IMR-90 (cell line): ENCODE measurements around the gene CMTM1. TPM values are rescaled to one million over a fixed set of nuclear protein-coding genes. Genes with fewer than 3 reads are reported as not detected.
A peak's percentile ranks its signal among the peaks of the same experiment; 100 is the strongest.

ENCODE experiments used
- ATAC-seq: fragments of 200-7000 bp; cut with Tn5 transposase; 2 replicates; pipeline ENCODE4 v1.9.1; 2020; ENCODE audit warnings: low read depth, mild to moderate bottlenecking, moderate library complexity
- BruUV-seq: library from RNA; stranded (reverse); fragments of 400-500 nt; replicated peaks from 2 replicates; lab custom pipeline; 2021; lab: Mats Ljungman, UMichigan
- CTCF ChIA-PET: fragments of 300-600 bp; formaldehyde crosslinking; extraction: SDS; loops from one replicate; lab custom pipeline; 2021; ENCODE audit warnings: antibody characterized with exemption; lab: Yijun Ruan, JAX
- POLR2A ChIA-PET: fragments of 300-600 bp; sonication (Branson Sonifier 250); formaldehyde crosslinking; loops from one replicate; lab custom pipeline; 2022; ENCODE audit warnings: antibody characterized with exemption; ENCODE audit not compliant: unreplicated experiment; lab: Charles Lee
- DNase-seq: peaks from one replicate; pipeline ENCODE4 v3.0.0; 2013
- H2AFZ ChIP-seq: replicated peaks from 2 replicates; pipeline ENCODE3; 2013; ENCODE audit warnings: low read length, mild to moderate bottlenecking; ENCODE audit not compliant: poor library complexity
- H2AK5ac ChIP-seq: 2 replicates; pipeline ENCODE4 v1.6.1; 2013; ENCODE audit warnings: low read depth, low read length, inconsistent platforms
- H2AK9ac ChIP-seq: replicated peaks from 2 replicates; pipeline ENCODE3; 2013; ENCODE audit warnings: mild to moderate bottlenecking, low read depth, low read length, moderate library complexity; ENCODE audit not compliant: poor library complexity
- H2BK120ac ChIP-seq: 2 replicates; pipeline ENCODE4 v1.6.1; 2013; ENCODE audit warnings: low read depth, low read length, inconsistent platforms
- H2BK15ac ChIP-seq: 3 replicates; pipeline ENCODE4 v1.6.1; 2013; ENCODE audit warnings: low read depth, low read length, inconsistent platforms
- H2BK20ac ChIP-seq: 2 replicates; pipeline ENCODE4 v1.6.1; 2013; ENCODE audit warnings: low read depth, mild to moderate bottlenecking, inconsistent platforms, low read length, moderate library complexity
- H2BK5ac ChIP-seq: 2 replicates; pipeline ENCODE4 v1.6.1; 2013; ENCODE audit warnings: mild to moderate bottlenecking, low read depth, low read length, inconsistent platforms; ENCODE audit not compliant: poor library complexity, severe bottlenecking
- H3K14ac ChIP-seq: replicated peaks from 2 replicates; pipeline ENCODE4 v1.6.1; 2013; ENCODE audit warnings: low read depth, low read length, inconsistent platforms
- H3K18ac ChIP-seq: 2 replicates; pipeline ENCODE4 v1.6.1; 2013; ENCODE audit warnings: low read depth, low read length, control low read depth
- H3K23ac ChIP-seq: 2 replicates; pipeline ENCODE4 v1.6.1; 2013; ENCODE audit warnings: low read depth, low read length, inconsistent platforms
- H3K27ac ChIP-seq: 2 replicates; pipeline ENCODE4 v1.5.1; 2013; ENCODE audit warnings: mild to moderate bottlenecking, control low read depth, low read length; ENCODE audit not compliant: insufficient read depth
- H3K27me3 ChIP-seq: 2 replicates; pipeline ENCODE4 v1.6.1; 2013; ENCODE audit warnings: low read length; ENCODE audit not compliant: control insufficient read depth, insufficient read depth
- H3K36me3 ChIP-seq: 2 replicates; pipeline ENCODE4 v1.6.1; 2013; ENCODE audit warnings: low read length, mixed read lengths; ENCODE audit not compliant: control insufficient read depth, insufficient read depth
- H3K4ac ChIP-seq: 2 replicates; pipeline ENCODE4 v1.6.1; 2013; ENCODE audit warnings: low read depth, low read length, inconsistent platforms
- H3K4me1 ChIP-seq: 2 replicates; pipeline ENCODE4 v1.6.1; 2013; ENCODE audit warnings: low read length, mixed read lengths; ENCODE audit not compliant: control insufficient read depth, insufficient read depth
- H3K4me2 ChIP-seq: 2 replicates; pipeline ENCODE4 v1.6.1; 2013; ENCODE audit warnings: low read depth, mild to moderate bottlenecking, control low read depth, low read length, moderate library complexity
- H3K4me3 ChIP-seq: 2 replicates; pipeline ENCODE4 v1.5.1; 2013; ENCODE audit warnings: low read depth, mild to moderate bottlenecking, control low read depth, low read length, moderate library complexity; ENCODE audit not compliant: insufficient read depth
- H3K56ac ChIP-seq: 2 replicates; pipeline ENCODE4 v1.6.1; 2013; ENCODE audit warnings: low read length, inconsistent platforms; ENCODE audit not compliant: insufficient read depth; ENCODE audit errors: extremely low read depth
- H3K79me1 ChIP-seq, 2 experiments: 2 replicates each; pipeline ENCODE4 v1.6.1; 2013; ENCODE audit warnings: low read length in 2 of 2, inconsistent platforms in 1 of 2, low read depth in 1 of 2
- H3K9ac ChIP-seq: 2 replicates; pipeline ENCODE4 v1.6.1; 2013; ENCODE audit warnings: low read depth, low read length, control low read depth
- H3K9me1 ChIP-seq: 2 replicates; pipeline ENCODE4 v1.6.1; 2013; ENCODE audit warnings: low read length, inconsistent platforms; ENCODE audit not compliant: insufficient read depth
- H3K9me3 ChIP-seq: 2 replicates; pipeline ENCODE4 v1.6.1; 2013; ENCODE audit warnings: low read length; ENCODE audit not compliant: control insufficient read depth, insufficient read depth
- H4K20me1 ChIP-seq: 2 replicates; pipeline ENCODE4 v1.6.1; 2013; ENCODE audit warnings: low read length, inconsistent platforms; ENCODE audit not compliant: insufficient read depth
- H4K5ac ChIP-seq: 2 replicates; pipeline ENCODE4 v1.6.1; 2013; ENCODE audit warnings: mild to moderate bottlenecking, low read depth, low read length, control low read depth
- H4K8ac ChIP-seq, 2 experiments: 2 replicates each; pipeline ENCODE4 v1.6.1; 2013; ENCODE audit warnings: low read depth in 2 of 2, low read length in 2 of 2, control low read depth in 1 of 2, inconsistent platforms in 1 of 2
- H4K91ac ChIP-seq: 2 replicates; pipeline ENCODE4 v1.6.1; 2013; ENCODE audit warnings: low read depth, low read length, inconsistent platforms; ENCODE audit not compliant: insufficient read depth
- MAFK ChIP-seq: IDR thresholded peaks from 2 replicates; pipeline ENCODE4 v1.6.1; 2012; ENCODE audit warnings: low read depth, low read length, improper control_type of control experiment
- MAZ ChIP-seq: IDR thresholded peaks from 2 replicates; pipeline ENCODE4 v1.6.1; 2012; ENCODE audit warnings: low read depth, mild to moderate bottlenecking, low read length, improper control_type of control experiment, moderate library complexity, borderline replicate concordance
- WGBS, 2 experiments: methylation state at CpG; one replicate each; pipeline versions ENCODE4 v1.1.5 to v1.1.7; 2013; ENCODE audit warnings: missing lambda C conversion rate in 2 of 2; ENCODE audit not compliant: insufficient read length in 1 of 2; ENCODE audit errors: extremely low coverage in 2 of 2; 5-methylcytosine and 5-hydroxymethylcytosine counted together
- dilution Hi-C: fragments of 300-500 bp; cut with HindIII; formaldehyde crosslinking; loops from one replicate; pipeline ENCODE4 v1.14.3; 2018; ENCODE audit warnings: low sequenced_read_pairs; ENCODE audit not compliant: unreplicated experiment
- in situ Hi-C: fragments of 300-500 bp; cut with MboI; formaldehyde crosslinking; loops from 3 replicates; pipeline ENCODE4 v1.14.3; 2019; ENCODE audit warnings: low sequenced_read_pairs, inconsistent platforms, mixed read lengths
- intact Hi-C: fragments of 100-400 bp; cut with micrococcal nuclease; formaldehyde crosslinking; loops from 2 replicates; pipeline ENCODE4 v1.10.0; 2022
- polyA plus RNA-seq, 3 experiments: library from polyadenylated mRNA; depleted of rRNA; stranded (reverse); fragments of >200 nt; gene quantifications; 2 replicates each; pipeline ENCODE4 v1.2.3, GENCODE V29; 2012; ENCODE audit warnings: low replicate concordance in 1 of 3
- total RNA-seq: library from RNA; depleted of rRNA; stranded (reverse); fragments of >200 nt; gene quantifications from 2 replicates; pipeline ENCODE4 v1.2.3, GENCODE V29; 2012

Gene CMTM1
- total and polyA plus RNA-seq, 2 of the 4 experiments (the other 2 are of a cell fraction): 0.54 to 2.1 TPM

GRCh38 chr16:66591018-66591417 lies 24.8 kb downstream of the CMTM1 start:
- intact Hi-C loops: no loop called here
- Histone ChIP-seq H4K5ac (no peak overlapping the region), H4K91ac (no peak overlapping the region), H2AK9ac (no peak overlapping the region), H3K36me3 (no peaks in the 10 kb centered on the region), H3K4me1 (no peaks in the 10 kb centered on the region), H2BK5ac (no peak overlapping the region), H3K4ac (no peak overlapping the region), H3K23ac (no peak overlapping the region), H2BK120ac (no peak overlapping the region), H3K9me3 (peaks cover 8% of the 10 kb centered on the region), H4K20me1 (no peaks in the 10 kb centered on the region), H2AFZ (no peak overlapping the region), H3K4me2 (no peak overlapping the region), H3K56ac (no peak overlapping the region), H2AK5ac (no peak overlapping the region), H3K79me1 (no peaks in the 10 kb centered on the region), H3K18ac (no peak overlapping the region), H2BK15ac (no peak overlapping the region), H3K9ac (no peak overlapping the region; the same call in 1 of the 2 replicates), H3K27ac (no peak overlapping the region), H4K8ac (no peak overlapping the region), H3K4me3 (no peak overlapping the region), H3K14ac (no peak overlapping the region), H3K27me3 (peaks cover 34% of the 10 kb centered on the region), H2BK20ac (no peak overlapping the region), H3K9me1 (no peaks in the 10 kb centered on the region)
- in situ Hi-C loops: no loop called here
- POLR2A ChIA-PET: no interaction called here
- BruUV-seq: no TSS peak
- DNase-seq (no peak), ATAC-seq (no peak)
- TF ChIP-seq MAZ (no peak), MAFK (peak; percentile 62; the same call in 1 of the 2 replicates)
- CTCF ChIA-PET: interaction anchor here (0.9 kb wide), 1 partner anchor 8 kb away, joined by 3 read pairs; no protein-coding TSS in a partner anchor
- dilution Hi-C loops: no loop called here
- 100% methylated on average over 1 of the region's 4 CpGs; no CpG with 5 or more reads in 1 of the 2 experiments for WGBS, 2 experiments
